GM18870 (cell line): Measurements from ENCODE around the gene BDH2.

Experiments
- ATAC-seq: cut with Tn5 transposase; IDR thresholded peaks from one replicate; pipeline ENCODE4 v1.9.1; 2021; ENCODE audit warnings: moderate library complexity; ENCODE audit not compliant: unreplicated experiment

Gene BDH2

DNA sequence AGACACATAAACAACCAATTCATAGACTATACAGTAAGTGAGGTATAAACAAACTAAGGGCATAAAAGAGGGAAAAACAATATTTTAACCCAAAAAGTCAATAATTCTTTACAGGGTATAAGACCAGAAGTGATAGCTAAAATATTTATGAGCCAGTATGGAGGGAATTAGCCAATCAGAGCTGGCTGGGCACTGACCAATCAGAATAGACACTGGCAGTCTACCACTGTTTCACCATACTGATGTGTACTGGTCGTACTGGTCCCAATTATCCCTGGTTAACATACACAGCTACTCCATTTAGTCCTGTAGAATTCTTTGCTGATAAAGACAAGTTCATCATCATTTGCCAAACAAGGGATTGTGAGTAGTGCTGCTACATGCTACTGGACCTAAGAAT lies 70.3 kb downstream of the BDH2 start:
- no peak for ATAC-seq
